Erythroblast (primary cell): ENCODE measurements around the gene MAPK8.
A peak's percentile ranks its signal among the peaks of the same experiment; 100 is the strongest.

Experiments
- DNase-seq, 2 experiments: peaks; one replicate each; lab custom pipeline; 2025; lab: John Stamatoyannopoulos, UW
- GATA1 ChIP-seq: IDR thresholded peaks from 2 replicates; pipeline ENCODE4 v1.6.1; 2011; ENCODE audit warnings: low read depth, mild to moderate bottlenecking, control low read depth, low read length, moderate library complexity
- POLR2A ChIP-seq: IDR thresholded peaks from 2 replicates; pipeline ENCODE4 v1.6.1; 2011; ENCODE audit warnings: mild to moderate bottlenecking, low read length

Gene MAPK8

DNA sequence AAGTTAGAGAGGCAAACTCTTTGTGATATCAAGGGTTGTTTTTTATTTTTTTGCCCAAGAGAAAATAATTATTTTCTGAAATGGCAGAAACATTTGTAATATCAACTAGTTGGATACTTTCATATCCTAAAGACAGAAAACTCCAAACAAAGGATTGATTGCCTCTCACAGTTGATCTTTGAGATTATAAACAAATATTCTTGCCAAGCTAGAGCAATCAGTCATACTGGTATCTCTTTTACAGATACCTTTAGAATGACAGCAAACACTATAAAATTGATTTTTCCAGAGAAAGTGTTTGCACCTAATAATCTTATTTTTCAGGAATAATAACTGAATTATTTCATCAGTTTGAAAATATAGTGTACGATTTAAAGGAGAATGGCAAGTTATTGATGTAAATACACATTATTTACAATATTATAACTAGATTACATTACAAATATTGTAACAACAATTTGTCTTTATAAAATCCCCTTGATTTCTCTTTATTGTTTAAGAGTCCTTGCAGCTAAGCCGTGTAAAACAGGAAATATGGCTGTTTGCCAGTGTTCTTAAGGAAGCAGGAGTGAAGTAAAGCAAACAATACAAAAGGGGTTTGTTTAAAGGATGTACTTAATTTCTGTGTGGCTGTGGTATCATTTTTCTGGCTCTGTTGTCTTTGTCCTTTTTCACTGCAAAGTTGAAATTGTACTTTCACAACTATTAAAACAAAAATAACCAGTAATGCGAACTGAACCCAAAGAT is 58.4 kb downstream of the MAPK8 start:
- TF ChIP-seq POLR2A (no peak), GATA1 (no peak)
- no peak for DNase-seq

DNA sequence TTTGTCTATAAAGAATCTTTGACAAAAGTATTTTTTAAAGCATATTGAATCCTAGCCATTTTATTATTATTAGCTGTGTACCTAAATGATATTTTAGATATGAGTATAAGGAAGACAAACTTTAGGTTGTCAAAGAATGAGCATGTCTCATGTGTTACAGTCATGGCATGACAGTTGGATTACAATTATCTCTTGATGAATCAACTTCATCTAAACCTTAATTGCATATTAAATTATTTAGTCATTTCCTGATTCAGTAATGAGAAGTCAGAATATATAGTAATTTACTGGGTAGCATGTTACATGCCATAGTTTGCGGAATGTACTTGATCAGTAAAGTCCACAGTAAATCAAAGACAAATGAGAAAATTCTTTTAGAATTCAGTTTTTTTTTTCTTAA is 59.2 kb downstream of the MAPK8 start:
- DNase-seq, result no peak

GRCh38 chr10:48366261-48366660 is 59.8 kb downstream of the MAPK8 start:
- DNase-seq, result peak in 1 of 2 experiments; percentile 5
- no peak for TF ChIP-seq GATA1
- no peak for TF ChIP-seq POLR2A

More for the DNA sequence above, 59.2 kb downstream of the MAPK8 start:
- TF ChIP-seq POLR2A (no peak), GATA1 (no peak)

- no peak for TF ChIP-seq POLR2A
- DNase-seq, result no peak
Observed at GRCh38 chr10:48369501-48369900, 63.0 kb downstream of the MAPK8 start.

- no peak for DNase-seq
- TF ChIP-seq GATA1, result no peak
Observed at GRCh38 chr10:48377751-48378530, 71.5 kb downstream of the MAPK8 start.

GRCh38 chr10:48378675-48379074 is 72.2 kb downstream of the MAPK8 start:
- no peak for DNase-seq
- TF ChIP-seq POLR2A (no peak), GATA1 (no peak)

DNA sequence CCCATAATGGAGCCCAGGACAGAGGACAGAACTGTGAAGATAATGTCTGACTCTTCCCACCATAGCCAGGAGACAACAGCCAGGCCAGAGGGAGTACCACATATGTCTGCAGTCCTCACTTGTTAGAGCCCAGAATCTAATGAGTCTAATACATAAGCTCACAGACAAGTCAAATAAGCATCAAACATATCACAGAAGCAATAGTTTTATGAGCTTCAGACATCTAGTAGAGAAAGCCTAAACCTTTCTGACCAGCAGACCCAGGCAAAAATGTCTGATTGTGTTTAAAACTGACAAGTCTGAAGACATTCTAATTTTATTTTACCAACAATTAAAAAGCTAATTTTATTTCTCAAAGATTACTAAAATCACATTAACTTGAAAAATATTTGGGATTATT is 75.5 kb downstream of the MAPK8 start:
- DNase-seq, result no peak
- TF ChIP-seq GATA1 (no peak), POLR2A (no peak)

GRCh38 chr10:48382982-48383381 is 76.5 kb downstream of the MAPK8 start:
- TF ChIP-seq GATA1, result no peak
- TF ChIP-seq POLR2A, result no peak
- no peak for DNase-seq

GRCh38 chr10:48383393-48383792 is 76.9 kb downstream of the MAPK8 start:
- no peak for TF ChIP-seq GATA1
- no peak for TF ChIP-seq POLR2A
- no peak for DNase-seq

DNA sequence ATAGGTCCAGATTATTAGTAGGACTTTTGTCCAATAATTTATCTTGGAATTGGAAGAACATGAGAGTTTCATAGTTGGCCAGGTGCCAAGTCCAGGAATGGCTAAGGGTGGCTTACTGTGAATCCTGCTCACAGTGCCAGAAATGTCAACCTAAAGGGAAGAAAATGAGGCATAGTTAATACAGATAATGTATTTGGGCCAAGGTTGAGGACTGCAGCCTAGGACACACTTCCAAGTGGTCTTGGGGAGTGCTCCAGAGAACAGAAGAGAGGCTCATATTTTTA is 78.2 kb downstream of the MAPK8 start:
- no peak for TF ChIP-seq POLR2A
- TF ChIP-seq GATA1, result no peak
- DNase-seq, result no peak

DNA sequence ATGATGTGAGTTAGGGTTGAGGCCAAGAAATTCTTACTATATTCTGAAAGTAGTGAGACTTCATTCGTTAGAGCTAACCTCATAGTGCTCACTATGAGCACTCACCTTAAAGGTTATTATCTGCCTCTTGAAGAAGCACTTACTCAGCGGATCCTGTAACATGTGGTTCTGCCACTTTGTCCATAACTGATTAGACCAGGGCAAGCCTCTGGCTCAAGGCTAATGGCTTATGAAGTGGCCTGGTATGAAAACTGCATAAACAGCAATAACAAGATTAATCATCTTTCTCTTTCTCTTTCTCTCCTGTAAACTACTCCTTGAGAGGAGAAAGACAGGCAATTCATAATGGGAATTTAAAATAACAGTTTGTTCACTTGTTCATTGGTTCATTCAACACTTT is 82.8 kb downstream of the MAPK8 start:
- DNase-seq, result no peak
- TF ChIP-seq POLR2A (no peak), GATA1 (no peak)

DNA sequence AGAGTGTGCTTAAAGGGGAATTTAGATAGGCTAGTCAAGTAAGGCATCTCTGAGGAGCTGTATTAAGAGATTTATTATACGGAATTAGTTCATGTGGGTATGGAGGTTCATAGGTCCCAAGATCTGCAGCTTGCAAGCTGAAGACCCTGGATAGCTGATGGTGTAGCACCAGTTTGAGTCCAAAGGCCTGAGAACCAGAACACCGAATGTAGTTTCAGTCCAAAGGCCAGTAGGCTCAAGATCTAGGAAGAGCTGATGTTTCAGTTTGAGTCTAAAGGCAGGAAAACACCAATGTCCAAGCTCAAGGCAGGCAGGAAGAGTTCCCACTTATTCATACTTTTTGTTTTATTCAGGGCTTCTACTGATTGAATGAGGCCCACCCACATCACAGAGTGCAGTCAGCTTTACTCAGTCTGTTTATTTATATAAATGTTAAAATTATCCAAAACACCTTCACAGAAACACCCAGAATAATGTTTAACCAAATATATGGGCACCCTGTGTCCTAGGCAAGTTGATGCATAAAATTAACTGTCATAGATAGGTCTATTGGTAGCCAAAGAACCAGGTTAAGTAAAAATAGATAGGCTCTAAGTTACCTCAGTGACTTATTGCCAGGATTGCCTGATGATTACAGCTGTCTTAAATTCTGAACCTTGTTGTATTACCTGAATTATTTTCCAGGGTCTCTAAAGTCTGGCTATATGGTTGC is 83.5 kb downstream of the MAPK8 start:
- no peak for TF ChIP-seq POLR2A
- no peak for TF ChIP-seq GATA1
- DNase-seq, result no peak

- DNase-seq, result no peak
- TF ChIP-seq GATA1 (no peak), POLR2A (no peak)
Observed at GRCh38 chr10:48390558-48390871, 84.0 kb downstream of the MAPK8 start.

DNA sequence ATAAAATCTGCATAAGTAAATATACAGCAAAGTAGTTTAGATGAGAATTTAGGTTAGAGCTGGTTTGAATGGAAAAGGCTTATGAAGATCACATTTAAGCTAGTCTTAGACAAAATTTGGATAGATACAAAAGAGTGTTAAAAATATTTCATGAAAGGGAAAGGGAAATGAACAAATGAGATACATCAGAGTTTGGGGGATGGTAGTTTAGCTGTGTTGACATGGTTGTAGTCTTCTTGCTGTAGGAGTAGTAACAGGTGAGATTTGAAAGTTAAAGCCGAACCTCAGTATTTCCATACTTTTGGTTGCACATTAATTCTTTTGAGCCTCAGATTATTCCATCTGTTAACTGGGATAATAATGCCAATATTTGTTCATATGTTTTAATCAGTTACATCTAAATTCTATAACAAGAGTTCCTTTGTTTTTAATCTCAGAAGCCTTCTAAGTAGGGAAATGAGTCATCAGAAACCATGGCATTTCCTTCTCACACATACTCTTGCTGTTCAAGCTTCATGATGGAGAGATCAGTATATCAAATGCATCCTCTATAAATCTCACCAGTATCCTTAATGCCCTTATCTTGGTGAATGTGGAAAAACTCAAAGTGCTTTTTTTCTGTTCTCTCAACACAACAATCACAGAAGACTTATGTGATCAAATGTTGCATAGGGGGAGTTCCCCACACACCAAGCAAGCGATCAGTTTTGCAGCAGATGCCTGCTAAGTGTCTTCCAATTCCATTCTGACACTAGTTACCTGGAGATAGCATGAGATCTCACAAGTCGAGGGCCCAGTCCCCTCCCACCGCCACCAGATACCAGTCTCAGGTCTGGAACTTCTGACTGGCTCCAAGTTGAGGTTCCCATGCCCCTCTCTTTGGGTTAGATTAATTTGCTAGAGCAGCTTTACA is 84.7 kb downstream of the MAPK8 start:
- TF ChIP-seq POLR2A (no peak), GATA1 (no peak)
- no peak for DNase-seq
